H9 (cell line): Measurements from ENCODE around the gene SMIM41. TPM values are rescaled to one million over a fixed set of nuclear protein-coding genes. Genes with fewer than 3 reads are reported as not detected.

Experiments used
- DNase-seq: peaks from one replicate; pipeline ENCODE4 v3.0.0-alpha.2; 2017
- H2AFZ ChIP-seq: one replicate; pipeline ENCODE4 v1.6.1; 2013; ENCODE audit warnings: mild to moderate bottlenecking, low read length, control low read depth, moderate library complexity
- H2AK5ac ChIP-seq: 2 replicates; pipeline ENCODE4 v1.6.1; 2013; ENCODE audit warnings: low read length, control low read depth, mixed read lengths; ENCODE audit not compliant: insufficient read length
- H2BK120ac ChIP-seq: one replicate; pipeline ENCODE4 v1.6.1; 2013; ENCODE audit warnings: low read depth, mild to moderate bottlenecking, low read length, control low read depth, inconsistent platforms; ENCODE audit not compliant: poor library complexity, severe bottlenecking
- H2BK12ac ChIP-seq: 2 replicates; pipeline ENCODE4 v1.6.1; 2013; ENCODE audit warnings: low read length, control low read depth, mixed read lengths, low read depth; ENCODE audit not compliant: insufficient read length
- H2BK15ac ChIP-seq: 2 replicates; pipeline ENCODE4 v1.6.1; 2013; ENCODE audit warnings: low read depth, low read length, control low read depth
- H2BK20ac ChIP-seq: one replicate; pipeline ENCODE4 v1.6.1; 2013; ENCODE audit warnings: low read depth, mild to moderate bottlenecking, low read length, control low read depth, inconsistent platforms; ENCODE audit not compliant: poor library complexity, severe bottlenecking
- H2BK5ac ChIP-seq: 2 replicates; pipeline ENCODE4 v1.6.1; 2013; ENCODE audit warnings: low read length, control low read depth, mixed read lengths; ENCODE audit not compliant: insufficient read length
- H3K14ac ChIP-seq: 2 replicates; pipeline ENCODE4 v1.6.1; 2013; ENCODE audit warnings: low read length, control low read depth; ENCODE audit not compliant: insufficient read depth
- H3K18ac ChIP-seq: 2 replicates; pipeline ENCODE4 v1.6.1; 2013; ENCODE audit warnings: low read depth, mild to moderate bottlenecking, mixed read lengths, low read length, control low read depth; ENCODE audit not compliant: insufficient read length
- H3K23ac ChIP-seq: 2 replicates; pipeline ENCODE4 v1.6.1; 2013; ENCODE audit warnings: low read length, control low read depth, mixed read lengths, low read depth; ENCODE audit not compliant: insufficient read length
- H3K23me2 ChIP-seq: 2 replicates; pipeline ENCODE4 v1.6.1; 2013; ENCODE audit warnings: low read depth, mild to moderate bottlenecking, mixed read lengths, low read length, control low read depth; ENCODE audit not compliant: insufficient read length, poor library complexity, severe bottlenecking
- H3K27ac ChIP-seq: 2 replicates; pipeline ENCODE4 v1.5.1; 2013; ENCODE audit warnings: low read length, control low read depth, mixed read lengths, low read depth; ENCODE audit not compliant: insufficient read length
- H3K27me3 ChIP-seq: 2 replicates; pipeline ENCODE4 v1.6.1; 2013; ENCODE audit warnings: low read length, control low read depth, inconsistent platforms; ENCODE audit not compliant: insufficient read depth
- H3K4ac ChIP-seq: 2 replicates; pipeline ENCODE4 v1.6.1; 2013; ENCODE audit warnings: low read depth, mild to moderate bottlenecking, control low read depth, inconsistent platforms, low read length, moderate library complexity
- H3K4me1 ChIP-seq: 2 replicates; pipeline ENCODE4 v1.6.1; 2013; ENCODE audit warnings: low read length, control low read depth, inconsistent platforms; ENCODE audit not compliant: insufficient read depth
- H3K4me2 ChIP-seq: 2 replicates; pipeline ENCODE4 v1.6.1; 2013; ENCODE audit warnings: low read length, control low read depth, mixed read lengths; ENCODE audit not compliant: insufficient read length, insufficient read depth
- H3K56ac ChIP-seq: 2 replicates; pipeline ENCODE4 v1.6.1; 2013; ENCODE audit warnings: low read depth, mild to moderate bottlenecking, mixed read lengths, low read length, control low read depth; ENCODE audit not compliant: insufficient read length
- H3K79me1 ChIP-seq: 2 replicates; pipeline ENCODE4 v1.6.1; 2013; ENCODE audit warnings: low read depth, mild to moderate bottlenecking, moderate library complexity, low read length, control low read depth, inconsistent platforms; ENCODE audit not compliant: insufficient read depth, poor library complexity, severe bottlenecking
- H3K79me2 ChIP-seq: 2 replicates; pipeline ENCODE4 v1.6.1; 2013; ENCODE audit warnings: low read length, control low read depth, inconsistent platforms; ENCODE audit not compliant: insufficient read depth
- H3K9ac ChIP-seq: 2 replicates; pipeline ENCODE4 v1.6.1; 2013; ENCODE audit warnings: low read length, control low read depth, mixed read lengths; ENCODE audit not compliant: insufficient read length; ENCODE audit errors: extremely low read depth
- H3K9me3 ChIP-seq: one replicate; pipeline ENCODE4 v1.6.1; 2013; ENCODE audit warnings: low read depth, low read length, inconsistent platforms; ENCODE audit not compliant: control insufficient read depth
- H3T11ph ChIP-seq: one replicate; pipeline ENCODE4 v1.6.1; 2013; ENCODE audit warnings: mild to moderate bottlenecking, low read length, control low read depth, inconsistent platforms
- H4K20me1 ChIP-seq: one replicate; pipeline ENCODE4 v1.6.1; 2013; ENCODE audit not compliant: control insufficient read depth, insufficient read length, insufficient read depth
- H4K5ac ChIP-seq: 2 replicates; pipeline ENCODE4 v1.6.1; 2013; ENCODE audit warnings: low read depth, mild to moderate bottlenecking, mixed read lengths, low read length, control low read depth; ENCODE audit not compliant: insufficient read length
- H4K8ac ChIP-seq: replicated peaks from 2 replicates; pipeline ENCODE4 v1.6.1; 2013; ENCODE audit warnings: low read length, control low read depth, mixed read lengths, low read depth; ENCODE audit not compliant: insufficient read length
- H4K91ac ChIP-seq: 2 replicates; pipeline ENCODE4 v1.6.1; 2013; ENCODE audit warnings: low read depth, mild to moderate bottlenecking, moderate library complexity, mixed read lengths, low read length, control low read depth; ENCODE audit not compliant: insufficient read length
- H3K27ac Mint-ChIP-seq, 3 experiments: 2 replicates in 2 of 3; 3 replicates in 1 of 3; pipeline ENCODE4 v1.8.0; 2020 to 2021; ENCODE audit warnings: mixed read lengths in 3 of 3, mild to moderate bottlenecking in 1 of 3, moderate library complexity in 1 of 3
- H3K27me3 Mint-ChIP-seq: 2 replicates; pipeline ENCODE4 v1.8.0; 2021; ENCODE audit warnings: low read depth, mild to moderate bottlenecking, moderate library complexity, mixed read lengths
- H3K36me3 Mint-ChIP-seq, 3 experiments: 2 replicates in 2 of 3; 3 replicates in 1 of 3; pipeline ENCODE4 v1.8.0; 2020 to 2021; ENCODE audit warnings: low read depth in 3 of 3, mixed read lengths in 3 of 3; ENCODE audit not compliant: insufficient read depth in 1 of 3
- H3K4me1 Mint-ChIP-seq, 2 experiments: 2 replicates each; pipeline ENCODE4 v1.8.0; 2020; ENCODE audit warnings: mixed read lengths in 2 of 2
- H3K4me3 Mint-ChIP-seq, 2 experiments: 2 replicates in 1 of 2; 3 replicates in 1 of 2; pipeline ENCODE4 v1.8.0; 2020 to 2021; ENCODE audit warnings: mild to moderate bottlenecking in 2 of 2, mixed read lengths in 2 of 2, moderate library complexity in 1 of 2
- H3K9me3 Mint-ChIP-seq, 2 experiments: 2 replicates in 1 of 2; 3 replicates in 1 of 2; pipeline ENCODE4 v1.8.0; 2020; ENCODE audit warnings: mild to moderate bottlenecking in 2 of 2, mixed read lengths in 2 of 2, moderate library complexity in 1 of 2
- CTCF ChIP-seq: fragments of 200-600 bp; sonication (generic); conservative IDR thresholded peaks from 3 replicates; pipeline ENCODE4 v1.8.0; 2021; ENCODE audit warnings: antibody characterized with exemption, mild to moderate bottlenecking
- WGBS: extraction: QIAGEN DNeasy Blood & Tissue Kit; methylation state at CpG from one replicate; pipeline ENCODE4 v1.1.7; 2013; ENCODE audit warnings: missing lambda C conversion rate, low lambda C conversion rate, mixed read lengths; ENCODE audit not compliant: insufficient read length; ENCODE audit errors: extremely low coverage; 5-methylcytosine and 5-hydroxymethylcytosine counted together
- total RNA-seq: library from RNA; stranded (reverse); gene quantifications from 2 replicates; pipeline ENCODE4 v1.2.1, GENCODE V29; 2021

The SMIM41 gene
- total RNA-seq, 1 experiment from 2014 or later, result not detected

GRCh38 chr12:52080403-52081251 lies 1.1 kb downstream of the SMIM41 start:
- H3K4me2 ChIP-seq, result no peak overlapping the region
- H4K20me1 ChIP-seq, result no peaks in the 10 kb centered on the region
- no peak overlapping the region for H3K4ac ChIP-seq
- no peak overlapping the region for H4K91ac ChIP-seq
- H3K4me1 ChIP-seq, result no peaks in the 10 kb centered on the region; the same call in 1 of the 2 replicates
- no peak for TF ChIP-seq CTCF
- no peaks in the 10 kb centered on the region for H3K9me3 ChIP-seq
- no peak overlapping the region for H2BK120ac ChIP-seq
- no peak overlapping the region for H2BK20ac ChIP-seq
- no peaks in the 10 kb centered on the region for H3K79me1 ChIP-seq
- DNase-seq, result no peak
- peak overlapping the region in 2 of 3 experiments; percentile 57 to 89; a peak in 2 of 7 replicates for H3K27ac Mint-ChIP-seq
- peaks cover 18 to 36% (median 26%) of the 10 kb centered on the region in 3 experiments; a peak in 6 of 7 replicates for H3K36me3 Mint-ChIP-seq
- H3K4me3 Mint-ChIP-seq, result no peak overlapping the region
- no peak overlapping the region; the same call in 1 of the 2 replicates for H3K14ac ChIP-seq
- H3K9ac ChIP-seq, result no peak overlapping the region
- no peak overlapping the region for H2BK5ac ChIP-seq
- H3K27me3 Mint-ChIP-seq, result no peaks in the 10 kb centered on the region
- H3K23ac ChIP-seq, result no peak overlapping the region
- no peak overlapping the region for H3K18ac ChIP-seq
- no peak overlapping the region for H3K27ac ChIP-seq
- H2BK15ac ChIP-seq, result no peak overlapping the region
- H4K8ac ChIP-seq, result no peak overlapping the region
- H4K5ac ChIP-seq, result no peak overlapping the region
- H2BK12ac ChIP-seq, result no peak overlapping the region
- H3K27me3 ChIP-seq, result no peaks in the 10 kb centered on the region
- H3K79me2 ChIP-seq, result no peaks in the 10 kb centered on the region
- peaks cover 13 to 26% of the 10 kb centered on the region in 2 experiments for H3K4me1 Mint-ChIP-seq
- no peak overlapping the region for H2AK5ac ChIP-seq
- no peak overlapping the region for H2AFZ ChIP-seq
- no CpG with 5 or more reads among the region's 10 CpGs for WGBS
- no peaks in the 10 kb centered on the region for H3K23me2 ChIP-seq
- H3K56ac ChIP-seq, result no peak overlapping the region
- H3K9me3 Mint-ChIP-seq, result no peaks in the 10 kb centered on the region
- H3T11ph ChIP-seq, result no peak overlapping the region
